Measurements from ENCODE around the gene SPAG17.
"Not testable (repeated sequence)": the region's sequence is repeated elsewhere in the genome, so short reads cannot be mapped to it uniquely, and the experiment has no call there.

Gene SPAG17

DNA sequence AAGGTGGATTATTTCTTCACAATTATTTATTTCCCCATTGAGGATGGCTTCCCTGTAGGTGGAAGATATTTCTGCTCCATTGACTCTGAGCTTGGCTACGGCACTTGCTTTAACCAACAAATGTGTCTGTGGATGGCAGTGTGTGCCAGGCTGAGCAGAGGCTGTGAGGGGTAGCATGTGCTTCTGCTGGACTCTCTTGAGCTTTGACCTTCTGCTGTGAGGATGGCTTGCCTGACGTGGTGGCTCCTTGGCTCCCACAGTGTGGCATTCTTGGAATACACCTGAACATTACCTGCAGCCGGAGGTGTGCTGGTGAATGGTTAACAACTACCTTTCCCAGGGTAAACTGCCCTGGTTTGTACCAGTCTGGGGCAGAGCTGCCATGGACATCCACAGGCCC lies 208.6 kb downstream of the SPAG17 start:
- no peak for DNase-seq (ENCODE audit: low read depth)

GRCh38 chr1:117971777-117972176 lies 213.3 kb downstream of the SPAG17 start:
- no peak for DNase-seq (ENCODE audit: low read depth)

- no peak for DNase-seq (ENCODE audit: low read depth)
Observed at GRCh38 chr1:117970252-117970651, 214.8 kb downstream of the SPAG17 start.

DNA sequence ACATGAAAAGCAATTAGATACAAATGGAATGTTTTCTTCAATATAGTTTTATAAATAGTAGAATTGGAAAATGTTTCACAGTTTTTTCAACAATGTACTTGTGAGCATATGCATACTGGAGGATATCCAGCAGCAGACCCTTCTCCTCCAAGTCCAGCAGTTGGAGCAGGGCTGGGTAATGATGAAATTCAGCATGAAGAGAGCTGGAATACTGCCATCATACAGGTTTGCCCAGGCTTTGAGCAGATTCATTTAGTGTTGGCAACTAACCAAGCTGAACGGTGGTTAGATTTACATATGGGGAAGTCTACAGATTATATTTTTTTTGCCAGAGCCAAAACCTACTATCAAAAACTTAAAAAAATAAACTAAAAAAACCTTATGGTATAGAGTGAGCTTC lies 217.1 kb downstream of the SPAG17 start:
- no peak for DNase-seq (ENCODE audit: low read depth)

GRCh38 chr1:117967477-117967876 lies 217.6 kb downstream of the SPAG17 start:
- peak; percentile 3 for DNase-seq (ENCODE audit: low read depth)

DNA sequence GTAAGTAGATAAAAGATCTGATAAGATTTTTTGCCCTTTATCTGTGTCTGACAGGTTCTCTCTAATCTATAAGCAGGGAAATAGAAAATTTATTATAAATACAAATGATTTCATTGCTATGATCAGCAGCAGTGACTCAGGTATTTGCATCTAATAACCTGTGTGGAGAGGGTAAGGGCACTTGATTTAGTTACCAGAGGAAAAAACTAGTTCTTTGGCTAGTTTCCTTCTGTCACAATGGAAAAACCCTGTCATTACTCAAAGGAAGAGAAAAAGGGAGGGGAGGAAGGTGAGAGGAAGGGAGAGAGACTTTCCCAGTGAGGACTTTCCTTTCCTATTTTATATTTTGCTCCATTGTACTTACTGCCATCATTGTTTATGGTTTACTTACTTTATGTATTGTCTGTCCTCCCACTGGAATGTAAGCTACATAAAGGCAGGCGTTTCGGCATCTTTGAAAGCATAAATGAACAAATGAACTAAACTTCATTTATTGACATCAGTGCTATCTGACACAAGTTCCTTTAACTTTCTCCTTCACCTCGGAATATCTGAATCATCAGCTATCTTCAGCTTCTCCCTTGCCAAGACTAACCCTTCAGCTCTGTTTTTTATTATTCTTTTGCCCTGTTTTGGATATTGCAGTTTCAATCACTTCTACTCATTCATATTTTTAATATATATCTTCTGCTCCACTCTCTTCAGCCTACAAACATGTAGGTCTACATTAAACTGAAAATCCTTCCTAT lies 220.6 kb downstream of the SPAG17 start:
- DNase-seq (ENCODE audit: low read depth), result no peak

DNA sequence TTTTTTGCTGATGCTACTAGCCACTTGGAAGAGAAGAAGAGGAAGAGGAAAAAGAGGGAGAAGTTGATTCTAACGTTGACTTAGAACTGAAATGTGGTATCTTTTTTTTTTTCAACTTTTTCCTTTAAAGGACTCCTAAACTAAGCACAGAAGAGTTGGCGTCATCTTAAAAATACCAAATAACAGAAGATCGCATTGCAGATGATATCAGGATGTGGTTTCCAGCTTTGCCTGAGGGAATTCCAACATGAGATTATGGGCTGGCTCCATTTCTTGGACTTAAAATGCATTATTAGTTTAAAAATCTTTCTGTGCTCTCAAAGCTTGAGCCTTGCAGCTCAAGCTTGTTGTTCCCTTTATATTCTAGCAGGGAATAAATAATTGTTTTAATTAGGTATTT lies 225.7 kb downstream of the SPAG17 start:
- DNase-seq (ENCODE audit: low read depth), result no peak

DNA sequence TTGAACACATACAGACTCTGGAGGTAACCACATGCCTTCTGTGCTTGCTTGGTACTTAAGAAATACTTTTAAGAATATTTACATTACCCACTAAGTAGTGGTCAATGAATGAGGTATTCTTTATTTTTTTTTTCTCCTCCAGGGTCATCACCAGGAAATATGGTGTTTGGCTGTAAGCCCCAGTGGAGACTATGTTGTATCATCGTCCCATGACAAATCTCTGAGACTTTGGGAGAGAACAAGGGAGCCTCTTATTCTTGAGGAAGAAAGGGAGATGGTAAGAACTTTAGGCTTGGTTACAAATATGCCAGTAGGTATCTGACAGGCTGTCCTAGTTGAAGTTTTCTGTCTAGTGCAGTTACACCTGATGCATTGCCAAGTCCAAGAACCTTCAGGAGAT lies 232.6 kb downstream of the SPAG17 start:
- DNase-seq (ENCODE audit: low read depth), result no peak

DNA sequence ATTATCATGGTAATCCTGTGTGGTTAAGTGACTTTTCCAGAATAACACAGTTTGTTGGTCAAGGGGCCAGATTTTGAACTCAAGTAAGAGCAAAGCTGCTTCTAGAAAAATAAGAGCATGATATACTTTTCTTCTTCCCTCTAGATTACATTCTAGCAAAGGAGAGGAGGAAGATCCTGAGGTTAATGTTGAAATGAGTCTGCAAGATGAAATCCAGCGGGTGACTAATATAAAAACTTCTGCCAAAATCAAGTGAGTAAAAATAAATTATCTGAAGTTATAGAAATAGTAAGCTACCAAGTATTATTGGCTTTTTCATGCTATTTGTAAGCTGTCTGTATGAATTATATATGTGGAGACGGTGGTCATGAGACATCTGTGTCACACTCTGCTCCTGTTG lies 242.7 kb downstream of the SPAG17 start:
- no peak for DNase-seq (ENCODE audit: low read depth)

DNA sequence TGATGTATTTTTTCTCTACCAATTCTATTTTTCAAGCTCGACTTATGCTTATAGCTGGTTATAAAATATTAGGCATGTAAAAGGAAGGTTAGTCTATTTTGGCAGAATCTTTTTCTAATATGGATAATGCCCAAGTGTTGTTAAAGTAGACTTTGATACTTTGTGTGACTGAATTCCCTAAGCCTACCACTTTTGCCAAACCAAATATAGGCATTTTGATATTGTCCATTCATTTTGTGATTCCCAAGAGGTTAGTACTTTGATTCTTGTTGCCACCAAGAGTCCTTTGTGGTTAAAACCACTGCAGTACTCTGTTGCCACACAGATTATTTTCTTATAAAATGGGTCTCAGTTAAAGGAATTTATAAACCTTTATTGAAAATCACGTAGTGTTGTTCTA lies 251.3 kb downstream of the SPAG17 start:
- DNase-seq (ENCODE audit: low read depth), result no peak

GRCh38 chr1:117932576-117932975 lies 252.5 kb downstream of the SPAG17 start:
- no peak for DNase-seq (ENCODE audit: low read depth)

DNA sequence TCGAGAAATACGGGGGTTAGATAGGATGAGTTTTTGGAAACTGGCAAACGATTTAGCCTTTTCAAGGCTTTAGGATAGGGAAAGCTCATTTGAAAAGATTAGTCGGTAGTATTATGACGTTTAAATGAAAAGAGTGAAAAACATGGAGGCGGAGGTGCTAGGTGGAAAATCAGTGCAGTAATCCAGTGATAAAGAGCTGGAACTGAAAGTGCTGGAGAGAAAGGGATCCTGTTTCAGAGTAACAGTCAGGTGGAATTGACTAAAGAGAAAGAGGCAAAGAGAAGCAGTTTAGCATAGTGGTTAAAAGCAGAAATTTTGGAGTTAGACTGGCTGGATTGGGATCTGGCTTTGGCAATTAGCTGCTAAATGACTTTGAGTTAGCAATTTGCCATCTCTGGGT lies 254.5 kb downstream of the SPAG17 start:
- no peak for DNase-seq (ENCODE audit: low read depth)

GRCh38 chr1:117930173-117930447 lies 254.9 kb downstream of the SPAG17 start:
- DNase-seq (ENCODE audit: low read depth), result no peak

GRCh38 chr1:117929343-117930172 lies 255.5 kb downstream of the SPAG17 start, which contains the start of the genes GDAP2 and WDR3:
Gene GDAP2, minus strand, starts transcription at chr1:117929621. Its CDS starts 9,264 bp downstream, at chr1:117920357.
Gene WDR3, plus strand, starts transcription at chr1:117929739. Its CDS starts 3,581 bp downstream, at chr1:117933320.
- DNase-seq (ENCODE audit: low read depth), result peak; percentile 96

DNA sequence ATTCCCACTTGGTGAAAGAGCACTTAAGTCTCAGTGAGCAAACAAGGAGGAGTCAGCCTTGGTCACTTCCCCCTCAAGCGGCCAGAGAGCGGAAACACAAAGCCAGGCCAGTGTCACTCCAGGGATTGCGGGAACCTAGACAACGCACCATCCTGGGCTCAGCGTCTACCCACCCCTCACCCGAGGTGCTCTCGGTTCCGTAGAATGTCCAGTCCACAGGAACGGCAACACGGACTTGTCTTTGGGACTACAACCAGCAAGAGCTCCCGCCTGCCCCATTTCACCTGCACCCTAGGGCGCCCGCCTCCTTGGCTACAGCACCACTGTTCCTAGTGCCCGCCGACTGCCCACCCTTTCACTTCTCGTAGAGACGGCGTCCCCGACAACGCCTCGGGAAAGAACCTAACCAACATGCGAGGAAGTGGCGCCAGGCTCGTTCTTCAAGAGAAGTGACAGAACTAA lies 256.1 kb downstream of the SPAG17 start:
- peak; percentile 32 for DNase-seq (ENCODE audit: low read depth)

DNA sequence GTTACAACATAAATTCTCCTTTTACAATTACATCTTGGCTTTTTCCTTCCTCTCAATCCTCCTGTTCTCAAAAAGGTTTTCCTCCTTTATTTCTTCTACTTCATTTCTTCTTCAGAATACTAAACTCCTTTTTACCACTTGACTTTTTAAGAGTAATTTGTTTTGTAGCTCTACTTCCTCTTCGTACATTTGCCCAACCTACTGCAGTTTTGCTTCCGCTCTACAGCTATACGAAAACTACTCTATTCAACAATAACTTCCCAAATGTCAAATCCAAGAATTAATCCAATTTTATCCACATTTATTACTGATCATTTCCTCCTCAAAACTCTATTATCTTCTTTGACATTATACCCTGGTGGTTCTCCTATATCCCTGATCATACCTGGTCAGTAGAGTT lies 259.0 kb downstream of the SPAG17 start:
- no peak for DNase-seq (ENCODE audit: low read depth)

- not testable (repeated sequence) for DNase-seq (ENCODE audit: low read depth)
Observed at GRCh38 chr1:117922717-117923116, 262.3 kb downstream of the SPAG17 start.

DNA sequence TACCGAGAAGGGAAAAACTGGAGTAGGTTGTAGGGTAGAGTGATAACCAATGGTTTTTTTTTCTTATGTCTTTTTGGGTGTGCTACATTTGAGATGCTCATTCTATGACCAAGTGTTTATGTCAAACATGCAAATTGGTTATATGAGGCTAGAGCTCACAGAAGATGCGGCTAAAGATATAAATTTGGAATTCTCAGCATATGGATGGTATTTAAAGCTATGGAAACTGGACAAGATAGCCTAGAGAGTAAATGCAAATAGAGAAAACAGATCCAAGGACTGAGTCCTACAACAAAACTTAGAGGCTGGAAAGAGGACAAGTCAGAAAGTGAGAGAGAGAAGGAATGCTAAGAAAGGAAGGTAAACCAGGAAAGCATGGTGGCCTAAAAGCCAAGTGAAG lies 263.0 kb downstream of the SPAG17 start:
- DNase-seq (ENCODE audit: low read depth), result no peak

- DNase-seq (ENCODE audit: low read depth), result no peak
Observed at GRCh38 chr1:117919376-117919775, 265.7 kb downstream of the SPAG17 start.

DNA sequence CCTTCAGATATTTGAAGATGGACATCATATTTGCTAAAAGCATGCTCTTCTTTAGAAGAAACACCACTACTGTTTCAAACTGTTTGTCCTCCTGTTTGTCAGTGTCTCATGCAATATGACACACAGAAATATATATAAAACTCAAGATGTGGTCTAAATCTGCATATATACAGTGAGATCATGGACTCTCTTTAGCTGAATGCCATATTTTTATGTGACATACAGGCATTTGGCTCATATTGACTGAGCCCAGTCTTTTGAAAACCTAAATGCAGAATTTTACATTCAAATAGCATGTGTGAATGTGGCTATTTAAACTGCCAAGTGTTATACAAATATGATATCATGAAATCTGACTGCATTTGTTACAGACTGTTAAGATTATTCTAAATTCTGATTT lies 274.0 kb downstream of the SPAG17 start:
- DNase-seq (ENCODE audit: low read depth), result no peak

GRCh38 chr1:117905019-117905418 lies 280.0 kb downstream of the SPAG17 start:
- DNase-seq (ENCODE audit: low read depth), result no peak

DNA sequence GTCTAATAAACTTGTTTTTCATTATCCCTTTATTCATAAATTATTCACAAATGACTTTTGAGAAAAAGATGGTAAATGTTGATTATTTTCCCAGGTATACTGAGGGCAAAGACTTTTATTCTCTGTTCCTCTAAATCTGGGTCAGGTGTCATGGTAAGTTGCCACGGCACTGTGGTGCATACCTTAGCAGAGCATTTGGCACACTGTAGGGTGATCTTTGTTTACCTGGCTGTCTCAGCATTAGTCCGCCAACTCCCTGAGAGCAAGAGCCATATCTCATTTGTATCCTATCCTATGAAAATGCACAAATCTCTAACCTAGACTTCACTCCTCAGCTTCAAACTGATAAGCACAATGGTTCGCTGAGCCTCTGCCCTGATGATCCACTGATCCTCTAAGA lies 280.5 kb downstream of the SPAG17 start:
- DNase-seq (ENCODE audit: low read depth), result no peak

Measured in GM04504 (cell line).